GM12878 (cell line): ENCODE results near the gene METTL16.

Experiments
- CTCF ChIP-seq, 3 experiments: IDR thresholded peaks in 2 of 3; conservative IDR thresholded peaks in 1 of 3; 2 replicates each; pipeline ENCODE4 v1.5.1; 2011; ENCODE audit warnings: low read depth in 3 of 3, low read length in 3 of 3, mild to moderate bottlenecking in 3 of 3, control low read depth in 2 of 3, moderate library complexity in 2 of 3, inconsistent platforms in 1 of 3, mixed read lengths in 1 of 3; ENCODE audit not compliant: control insufficient read depth in 2 of 3, insufficient read depth in 1 of 3; ENCODE audit errors: extremely low read depth in 1 of 3
- E4F1 ChIP-seq: fragments of 450-650 bp; IDR thresholded peaks from 2 replicates; pipeline ENCODE4 v1.6.1; 2018; ENCODE audit warnings: borderline replicate concordance, mild to moderate bottlenecking; ENCODE audit not compliant: partially characterized antibody
- EP300 ChIP-seq, 2 experiments: fragments of 150-350 bp in 1 of 2; IDR thresholded peaks; 2 replicates each; pipeline ENCODE4 v1.6.1; 2011 to 2012; ENCODE audit warnings: low read depth in 2 of 2, low read length in 2 of 2, borderline replicate concordance in 1 of 2, improper control_type of control experiment in 1 of 2, inconsistent platforms in 1 of 2; ENCODE audit not compliant: control insufficient read depth in 1 of 2
- ESRRA ChIP-seq: IDR thresholded peaks from 2 replicates; pipeline ENCODE4 v1.6.1; 2012; ENCODE audit warnings: mild to moderate bottlenecking, low read length, improper control_type of control experiment
- HCFC1 ChIP-seq: fragments of 150-350 bp; IDR thresholded peaks from 2 replicates; pipeline ENCODE4 v1.6.1; 2014; ENCODE audit warnings: low read length
- POLR2AphosphoS2 ChIP-seq: IDR thresholded peaks from 2 replicates; pipeline ENCODE4 v1.6.1; 2011; ENCODE audit warnings: low read depth, mild to moderate bottlenecking, low read length, improper control_type of control experiment, moderate library complexity
- POLR2AphosphoS5 ChIP-seq: IDR thresholded peaks from 2 replicates; pipeline ENCODE4 v1.6.1; 2011; ENCODE audit warnings: mild to moderate bottlenecking, low read length, inconsistent platforms
- RAD21 ChIP-seq: IDR thresholded peaks from 2 replicates; pipeline ENCODE4 v1.6.1; 2011; ENCODE audit warnings: mild to moderate bottlenecking, low read depth, low read length, moderate library complexity; ENCODE audit not compliant: insufficient read depth
- SUPT20H ChIP-seq: IDR thresholded peaks from 2 replicates; pipeline ENCODE4 v1.6.1; 2011; ENCODE audit warnings: low read depth, mild to moderate bottlenecking, low read length, moderate library complexity, borderline replicate concordance; ENCODE audit not compliant: control insufficient read depth
- TAF1 ChIP-seq: IDR thresholded peaks from 2 replicates; pipeline ENCODE4 v1.6.1; 2011; ENCODE audit warnings: mild to moderate bottlenecking, low read depth, low read length, borderline replicate concordance

GRCh38 chr17:2521257-2521656 is 9.6 kb upstream of the METTL16 start:
- TF ChIP-seq TAF1 (no peak), HCFC1 (no peak), POLR2AphosphoS5 (no peak), CTCF (IDR thresholded peaks at IDR 0.05 in 2 of 3, conservative IDR thresholded peaks at IDR 0.05 in 1 of 3; ENCODE audit: control insufficient read depth in 2 of 3, extremely low read depth in 1 of 3, insufficient read depth in 1 of 3, low read depth in 3 of 3, low read length in 3 of 3) (no peak), EP300 (IDR thresholded peaks at IDR 0.05; ENCODE audit: borderline replicate concordance in 1 of 2, control insufficient read depth in 1 of 2, low read depth in 2 of 2, low read length in 2 of 2) (no peak), E4F1 (no peak), ESRRA (no peak), POLR2AphosphoS2 (no peak), SUPT20H (no peak), RAD21 (no peak)
